Tibial artery (tissue), 4 donors: ENCODE data around the gene SCMH1.

Experiments
- DNase-seq, 2 donors: peaks; one replicate each; pipeline ENCODE4 v3.0.0-alpha.2; 2019
- H3K27ac ChIP-seq, 2 donors: fragments of 200-600 bp; sonication (generic) in 1 of 2; 1 replicate in 1 of 2; 2 replicates in 1 of 2; pipeline ENCODE4 v1.5.1; 2018 to 2019; ENCODE audit warnings: mild to moderate bottlenecking in 1 of 2
- H3K27me3 ChIP-seq, 2 donors: fragments of 200-600 bp; sonication (generic) in 1 of 2; one replicate each; pipeline versions ENCODE4 v1.5.1 to v1.6.0; 2016 to 2019
- H3K36me3 ChIP-seq, 3 donors: fragments of 200-600 bp; sonication (generic) in 2 of 3; one replicate each; pipeline ENCODE4 v1.5.1; 2016 to 2019; ENCODE audit warnings: mild to moderate bottlenecking in 2 of 3
- H3K4me1 ChIP-seq, 4 donors: fragments of 200-600 bp; sonication (generic) in 2 of 4; 1 replicate in 3 of 4; 2 replicates in 1 of 4; pipeline ENCODE4 v1.5.1; 2016 to 2019
- H3K4me3 ChIP-seq, 2 donors: fragments of 200-600 bp; sonication (generic) in 1 of 2; 1 replicate in 1 of 2; 2 replicates in 1 of 2; pipeline ENCODE4 v1.5.1; 2018 to 2019; ENCODE audit warnings: mild to moderate bottlenecking in 2 of 2
- H3K9me3 ChIP-seq, 3 donors: fragments of 200-600 bp; sonication (generic) in 1 of 3; one replicate each; pipeline ENCODE4 v1.5.1; 2016 to 2019
- intact Hi-C: fragments of 100-400 bp; cut with DNase I; formaldehyde crosslinking; loops from one replicate; pipeline ENCODE4 v1.15.0; 2023; ENCODE audit warnings: low total_unique reads
- TF ChIP-seq, protein P1 (sequence below), 2 experiments: fragments of 200-600 bp in 1 of 2; fragments of 450-650 bp in 1 of 2; IDR thresholded peaks; one replicate each; pipeline ENCODE4 v1.5.1; 2017 to 2019; ENCODE audit warnings: antibody characterized with exemption in 2 of 2, mild to moderate bottlenecking in 1 of 2, moderate library complexity in 1 of 2

The SCMH1 gene

DNA sequence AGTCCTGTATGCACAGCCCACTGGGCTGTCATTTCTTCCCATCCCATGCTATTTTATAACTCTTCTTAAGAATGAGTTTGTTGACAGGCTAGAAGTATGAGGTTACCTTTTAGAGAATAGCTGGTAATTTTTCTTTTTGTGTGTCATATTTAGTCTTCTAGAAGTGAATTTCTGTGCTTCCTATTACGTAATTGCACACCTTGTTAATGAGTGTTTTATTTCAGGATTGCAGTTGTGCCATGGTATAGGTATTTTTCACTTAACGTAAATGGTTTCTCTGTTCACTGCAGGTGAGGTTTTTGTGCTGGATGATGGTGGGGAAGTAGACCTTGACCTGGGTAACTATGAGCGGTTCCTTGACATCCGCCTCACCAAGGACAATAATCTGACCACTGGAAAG lies 257.6 kb downstream of the SCMH1 start:
- H3K4me3 ChIP-seq: no peak overlapping the region
- DNase-seq: no peak
- no peaks in the 10 kb centered on the region for H3K27me3 ChIP-seq
- peak overlapping the region; percentile 64 to 91 for H3K27ac ChIP-seq
- no peaks in the 10 kb centered on the region for H3K9me3 ChIP-seq
- intact Hi-C loops: no loop called here
- peaks cover 34 to 49% (median 35%) of the 10 kb centered on the region in 3 donors for H3K36me3 ChIP-seq
- TF ChIP-seq, protein P1, sequence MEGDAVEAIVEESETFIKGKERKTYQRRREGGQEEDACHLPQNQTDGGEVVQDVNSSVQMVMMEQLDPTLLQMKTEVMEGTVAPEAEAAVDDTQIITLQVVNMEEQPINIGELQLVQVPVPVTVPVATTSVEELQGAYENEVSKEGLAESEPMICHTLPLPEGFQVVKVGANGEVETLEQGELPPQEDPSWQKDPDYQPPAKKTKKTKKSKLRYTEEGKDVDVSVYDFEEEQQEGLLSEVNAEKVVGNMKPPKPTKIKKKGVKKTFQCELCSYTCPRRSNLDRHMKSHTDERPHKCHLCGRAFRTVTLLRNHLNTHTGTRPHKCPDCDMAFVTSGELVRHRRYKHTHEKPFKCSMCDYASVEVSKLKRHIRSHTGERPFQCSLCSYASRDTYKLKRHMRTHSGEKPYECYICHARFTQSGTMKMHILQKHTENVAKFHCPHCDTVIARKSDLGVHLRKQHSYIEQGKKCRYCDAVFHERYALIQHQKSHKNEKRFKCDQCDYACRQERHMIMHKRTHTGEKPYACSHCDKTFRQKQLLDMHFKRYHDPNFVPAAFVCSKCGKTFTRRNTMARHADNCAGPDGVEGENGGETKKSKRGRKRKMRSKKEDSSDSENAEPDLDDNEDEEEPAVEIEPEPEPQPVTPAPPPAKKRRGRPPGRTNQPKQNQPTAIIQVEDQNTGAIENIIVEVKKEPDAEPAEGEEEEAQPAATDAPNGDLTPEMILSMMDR (IDR thresholded peaks at IDR 0.05): no peak
- peaks cover 0 to 78% (median 52%) of the 10 kb centered on the region in 4 donors for H3K4me1 ChIP-seq

DNA sequence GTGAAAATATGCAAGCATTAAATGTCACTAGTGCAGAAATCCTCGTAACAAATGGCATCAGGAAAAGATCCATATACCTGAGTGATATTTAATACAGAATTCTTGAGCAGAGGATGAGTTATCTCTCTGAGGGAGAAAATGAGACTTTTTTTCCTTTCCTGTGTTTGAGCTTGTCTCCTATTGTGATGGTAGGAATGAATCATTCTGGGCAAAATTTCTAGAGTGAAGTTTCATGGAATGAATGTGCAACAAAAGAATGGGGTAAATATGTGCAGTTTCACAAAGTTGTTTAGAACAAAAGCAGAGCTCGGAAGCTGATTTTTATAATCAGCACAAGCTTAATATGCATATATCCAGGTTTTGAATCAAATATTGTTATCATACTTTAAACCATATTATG lies 258.0 kb downstream of the SCMH1 start:
- TF ChIP-seq, protein P1 (IDR thresholded peaks at IDR 0.05): no peak
- intact Hi-C loops: no loop called here
- no peaks in the 10 kb centered on the region for H3K27me3 ChIP-seq
- no peaks in the 10 kb centered on the region for H3K9me3 ChIP-seq
- peaks cover 30 to 44% (median 30%) of the 10 kb centered on the region in 3 donors for H3K36me3 ChIP-seq
- H3K4me3 ChIP-seq: no peak overlapping the region
- DNase-seq: no peak
- peaks cover 0 to 80% (median 52%) of the 10 kb centered on the region in 4 donors for H3K4me1 ChIP-seq
- peak overlapping the region; percentile 64 to 91 for H3K27ac ChIP-seq

DNA sequence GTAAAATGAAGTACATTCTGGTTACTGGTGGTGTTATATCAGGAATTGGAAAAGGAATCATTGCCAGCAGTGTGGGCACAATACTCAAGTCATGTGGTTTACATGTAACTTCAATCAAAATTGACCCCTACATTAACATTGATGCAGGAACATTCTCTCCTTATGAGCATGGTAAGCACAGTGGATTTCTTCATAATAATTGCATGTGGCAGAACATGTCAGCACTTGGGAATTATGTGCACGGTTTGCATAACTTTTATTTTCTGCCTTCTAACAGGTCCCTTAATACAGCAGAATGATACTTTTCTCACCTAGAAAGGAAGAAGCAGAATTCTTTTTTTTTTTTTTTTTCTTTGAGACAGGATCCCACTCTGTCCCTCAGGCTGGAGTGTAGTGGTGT lies 258.8 kb downstream of the SCMH1 start:
- H3K27ac ChIP-seq: peak overlapping the region; percentile 91 to 97
- H3K4me1 ChIP-seq: peaks cover 0 to 88% (median 54%) of the 10 kb centered on the region in 4 donors
- no peaks in the 10 kb centered on the region for H3K27me3 ChIP-seq
- H3K36me3 ChIP-seq: peaks cover 22 to 37% (median 23%) of the 10 kb centered on the region in 3 donors
- H3K4me3 ChIP-seq: peak overlapping the region in 1 of 2 donors; percentile 89
- TF ChIP-seq, protein P1 (IDR thresholded peaks at IDR 0.05): no peak
- DNase-seq: no peak
- intact Hi-C loops: no loop called here
- no peaks in the 10 kb centered on the region for H3K9me3 ChIP-seq

DNA sequence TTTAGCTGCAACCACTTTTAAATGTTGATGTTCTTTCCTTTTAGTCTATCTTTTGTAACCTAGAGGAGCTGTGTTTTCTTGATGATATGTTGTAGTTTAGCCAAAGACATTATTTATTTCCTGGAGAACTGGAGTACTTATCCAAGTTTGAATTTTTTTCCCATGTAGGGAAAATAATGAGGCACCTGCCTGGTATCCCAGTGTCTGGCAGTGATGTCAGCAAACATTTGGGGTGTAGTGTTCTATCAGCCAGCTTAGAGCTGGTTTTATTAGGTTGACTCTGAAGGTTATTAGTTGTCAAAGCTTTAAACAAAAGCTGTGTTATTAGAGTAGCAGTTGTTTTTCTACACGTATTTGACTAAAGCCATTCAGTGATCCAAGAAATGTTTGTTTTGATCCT lies 259.4 kb downstream of the SCMH1 start:
- DNase-seq: no peak
- TF ChIP-seq, protein P1 (IDR thresholded peaks at IDR 0.05): no peak
- H3K9me3 ChIP-seq: no peaks in the 10 kb centered on the region
- peak overlapping the region; percentile 91 to 97 for H3K27ac ChIP-seq
- intact Hi-C loops: no loop called here
- H3K27me3 ChIP-seq: no peaks in the 10 kb centered on the region
- H3K36me3 ChIP-seq: peaks cover 16 to 31% (median 17%) of the 10 kb centered on the region in 3 donors
- H3K4me1 ChIP-seq: peaks cover 0 to 90% (median 56%) of the 10 kb centered on the region in 4 donors
- peak overlapping the region; percentile 78 to 89 for H3K4me3 ChIP-seq

DNA sequence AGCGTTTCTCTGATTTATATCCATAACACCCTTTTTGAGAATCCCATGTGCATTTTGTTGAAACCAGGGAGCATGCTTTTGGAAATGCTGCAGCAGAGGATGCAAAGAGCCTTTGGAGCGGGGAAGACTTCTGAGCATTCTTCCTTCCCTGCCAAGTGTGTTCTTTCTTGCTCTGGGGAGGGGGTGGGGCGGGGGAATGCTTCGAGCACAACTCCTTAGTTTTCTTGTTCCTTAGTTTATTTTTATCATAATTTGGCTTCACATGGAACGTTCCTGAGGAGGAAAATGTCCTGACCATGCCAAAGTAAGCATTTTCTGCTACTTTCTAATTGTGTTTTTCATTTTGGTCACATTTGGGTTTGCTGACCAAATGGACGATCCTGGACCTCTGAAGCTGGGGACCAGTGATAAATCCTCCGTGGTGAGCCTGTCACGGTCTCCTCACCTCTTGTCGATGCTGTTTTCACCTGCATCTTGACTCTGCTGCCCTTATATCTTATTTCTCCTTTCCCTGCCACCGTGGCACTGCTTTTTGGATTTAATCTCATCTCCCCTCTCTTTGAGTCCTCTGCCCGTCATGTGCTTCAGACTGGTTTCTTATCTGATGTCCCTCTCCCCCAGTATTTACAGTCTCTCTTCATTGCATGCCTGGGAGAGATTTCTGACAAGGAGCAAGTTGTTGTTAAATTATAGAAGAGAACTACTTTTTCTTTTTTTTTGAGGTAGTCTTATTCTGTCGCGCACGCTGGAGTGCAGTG lies 260.2 kb downstream of the SCMH1 start:
- Histone ChIP-seq H3K27me3 (no peaks in the 10 kb centered on the region), H3K27ac (peak overlapping the region; percentile 91 to 97), H3K9me3 (no peaks in the 10 kb centered on the region), H3K36me3 (peaks cover 8 to 22% (median 9%) of the 10 kb centered on the region in 3 donors), H3K4me1 (peaks cover 0 to 91% (median 57%) of the 10 kb centered on the region in 4 donors), H3K4me3 (peak overlapping the region; percentile 78 to 89)
- intact Hi-C loops: no loop called here
- TF ChIP-seq, protein P1 (IDR thresholded peaks at IDR 0.05): no peak
- DNase-seq: peak in 1 of 2 donors; percentile 76
